Erythroblast (primary cell): ENCODE measurements around the gene OMA1.
A peak's percentile ranks its signal among the peaks of the same experiment; 100 is the strongest.
"Not testable (repeated sequence)": the region's sequence is repeated elsewhere in the genome, so short reads cannot be mapped to it uniquely, and the experiment has no call there.

ENCODE experiments used
- DNase-seq, 2 experiments: peaks; one replicate each; lab custom pipeline; 2025; lab: John Stamatoyannopoulos, UW
- GATA1 ChIP-seq: IDR thresholded peaks from 2 replicates; pipeline ENCODE4 v1.6.1; 2011; ENCODE audit warnings: low read depth, mild to moderate bottlenecking, control low read depth, low read length, moderate library complexity
- POLR2A ChIP-seq: IDR thresholded peaks from 2 replicates; pipeline ENCODE4 v1.6.1; 2011; ENCODE audit warnings: mild to moderate bottlenecking, low read length

OMA1 gene

GRCh38 chr1:58566339-58566738 is 19.8 kb upstream of the OMA1 start:
- TF ChIP-seq GATA1 = no peak
- TF ChIP-seq POLR2A = no peak
- DNase-seq = no peak

GRCh38 chr1:58563715-58564114 is 17.2 kb upstream of the OMA1 start:
- DNase-seq = not testable (repeated sequence)

DNA sequence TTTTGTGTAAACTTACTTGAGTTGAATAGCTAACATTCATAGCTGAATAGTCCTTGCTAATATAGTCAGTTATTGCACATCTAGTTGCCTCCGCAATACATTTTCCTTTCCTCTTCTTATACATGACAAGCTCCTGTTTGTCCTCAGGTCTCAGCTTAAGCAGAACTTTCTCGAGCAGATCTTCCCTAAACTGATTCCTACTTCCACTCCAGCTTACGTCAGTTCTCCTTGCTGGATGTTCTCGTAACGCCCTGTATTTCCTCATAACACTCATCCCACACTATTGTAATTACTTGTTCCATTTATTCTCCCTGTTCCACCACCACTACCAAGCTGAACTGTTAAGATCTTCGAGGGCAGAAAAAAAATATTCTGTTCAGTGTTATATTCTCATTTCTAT is 15.1 kb upstream of the OMA1 start:
- DNase-seq = no peak
- TF ChIP-seq POLR2A (no peak), GATA1 (no peak)

GRCh38 chr1:58555393-58555792 is 8.9 kb upstream of the OMA1 start:
- TF ChIP-seq POLR2A (no peak), GATA1 (no peak)
- DNase-seq = no peak

DNA sequence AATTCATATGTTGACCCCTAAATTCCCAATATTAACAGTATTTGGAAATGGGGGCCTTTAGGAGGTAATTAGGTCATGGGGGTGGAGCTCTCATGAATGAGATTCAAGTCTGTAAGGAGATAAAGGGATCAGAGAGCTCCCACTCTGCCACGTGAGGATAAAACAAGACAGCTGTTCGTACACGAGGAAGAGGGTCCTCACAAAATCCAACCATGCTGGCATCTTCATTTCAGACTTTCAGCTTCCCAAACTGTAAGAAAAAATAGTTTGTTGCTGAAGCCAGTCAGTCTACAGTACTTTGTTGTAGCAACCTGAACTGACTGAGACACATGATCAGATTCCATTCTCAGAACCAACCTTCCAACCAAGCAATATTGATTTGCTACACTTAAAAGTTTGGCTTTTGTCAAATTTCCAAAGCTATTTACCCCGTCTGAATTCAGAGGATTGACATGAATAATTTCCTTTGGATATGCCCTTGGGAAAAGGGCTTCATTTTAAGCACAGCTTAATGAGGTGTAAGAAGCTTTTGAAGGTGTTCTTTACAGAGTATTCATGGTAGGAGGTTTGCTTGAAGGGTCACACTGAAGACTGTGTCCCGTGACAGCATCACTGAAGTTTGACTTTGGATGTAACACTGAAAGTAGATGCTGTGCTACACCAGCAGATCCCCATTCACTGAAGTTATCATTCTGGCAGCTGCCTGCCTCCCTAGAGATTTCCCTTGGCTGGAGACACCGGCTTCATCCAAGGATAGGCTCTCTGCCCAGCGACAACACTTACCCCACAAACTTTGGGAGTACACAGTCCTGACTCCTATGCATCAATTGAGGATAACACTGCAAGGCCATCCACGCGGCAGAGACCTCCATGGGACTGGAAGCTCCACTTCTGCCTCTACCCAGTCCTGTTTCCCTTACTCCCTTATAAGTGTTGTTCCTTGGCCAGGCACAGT is 4.9 kb upstream of the OMA1 start:
- no peak for DNase-seq
- TF ChIP-seq POLR2A = no peak
- TF ChIP-seq GATA1 = no peak

- DNase-seq = peak; percentile 13 to 57
These were observed 2.8 kb upstream of the OMA1 start for GRCh38 chr1:58549291-58549690.

GRCh38 chr1:58548371-58548770 is 1.8 kb upstream of the OMA1 start:
- no peak for TF ChIP-seq GATA1
- no peak for TF ChIP-seq POLR2A
- DNase-seq = no peak

DNA sequence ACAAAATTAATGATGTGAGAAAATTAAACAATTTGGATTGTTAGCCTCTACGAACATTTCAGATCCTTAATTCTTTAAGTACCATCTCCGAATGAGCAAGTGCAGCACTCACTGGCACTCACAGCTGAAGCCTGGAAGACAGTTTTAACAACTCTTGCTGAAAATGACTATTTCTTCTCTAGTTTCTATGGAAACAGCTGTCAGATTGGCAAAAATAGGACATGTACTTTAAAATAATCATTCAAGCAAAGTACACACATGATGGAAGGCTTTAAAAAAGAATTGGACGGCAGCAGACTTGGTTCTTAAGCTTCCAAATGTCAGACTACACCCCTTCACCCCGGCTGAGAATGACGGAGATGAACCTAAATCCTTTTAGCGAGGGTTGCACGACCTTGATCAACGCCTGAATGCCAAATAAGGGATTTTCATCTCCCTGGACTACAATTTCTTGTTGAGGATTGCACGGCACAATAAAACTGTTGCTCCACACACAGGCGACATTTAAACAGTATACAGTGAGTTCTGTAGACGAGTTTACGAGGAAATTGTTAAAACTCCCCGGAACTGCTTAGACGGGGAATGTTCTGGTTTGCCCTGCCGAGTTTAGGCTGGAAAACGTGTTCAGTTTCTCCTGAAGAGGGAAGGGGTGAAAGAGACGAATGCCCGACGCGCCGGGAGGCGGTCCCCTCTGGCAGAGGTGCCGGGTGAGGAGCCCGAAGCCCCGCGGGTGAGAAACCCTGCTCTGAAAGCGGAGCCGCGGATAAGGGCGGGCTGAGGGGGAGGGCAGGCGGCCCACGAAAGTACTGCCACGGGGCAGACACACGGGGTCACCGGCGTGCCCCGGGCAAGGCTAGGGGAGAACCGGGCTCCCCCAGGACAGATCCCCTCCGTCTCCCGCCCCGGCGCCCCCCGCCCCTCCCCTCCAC is 671 bp downstream of the OMA1 start:
- DNase-seq = peak; percentile 83 to 87
- TF ChIP-seq POLR2A (no peak), GATA1 (no peak)

- DNase-seq = no peak
- TF ChIP-seq GATA1 (no peak), POLR2A (no peak)
These were observed 3.3 kb downstream of the OMA1 start for GRCh38 chr1:58543260-58543659.

- DNase-seq = no peak
- TF ChIP-seq GATA1 (no peak), POLR2A (no peak)
These were observed 7.0 kb downstream of the OMA1 start for GRCh38 chr1:58539553-58539952.

GRCh38 chr1:58538821-58539220 is 7.7 kb downstream of the OMA1 start:
- no peak for DNase-seq
- no peak for TF ChIP-seq GATA1
- TF ChIP-seq POLR2A = no peak

DNA sequence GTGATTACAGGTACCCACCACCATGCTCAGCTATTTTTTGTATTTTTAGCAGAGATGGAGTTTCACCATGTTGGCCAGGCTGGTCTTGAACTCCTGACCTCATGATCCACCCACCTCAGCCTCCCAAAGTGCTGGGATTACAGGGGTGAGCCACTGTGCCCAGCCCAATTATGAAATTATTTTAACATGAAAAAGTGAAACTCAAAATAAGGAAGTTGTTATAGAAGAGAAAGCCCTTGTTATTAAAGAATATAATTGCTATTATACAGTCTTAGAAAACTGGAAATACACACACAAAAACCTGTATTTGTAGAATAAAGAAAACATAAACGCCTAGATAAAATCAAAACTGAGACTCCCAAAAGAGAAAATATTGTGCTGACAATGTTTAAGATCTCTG is 14.7 kb downstream of the OMA1 start:
- DNase-seq = not testable (repeated sequence)

DNA sequence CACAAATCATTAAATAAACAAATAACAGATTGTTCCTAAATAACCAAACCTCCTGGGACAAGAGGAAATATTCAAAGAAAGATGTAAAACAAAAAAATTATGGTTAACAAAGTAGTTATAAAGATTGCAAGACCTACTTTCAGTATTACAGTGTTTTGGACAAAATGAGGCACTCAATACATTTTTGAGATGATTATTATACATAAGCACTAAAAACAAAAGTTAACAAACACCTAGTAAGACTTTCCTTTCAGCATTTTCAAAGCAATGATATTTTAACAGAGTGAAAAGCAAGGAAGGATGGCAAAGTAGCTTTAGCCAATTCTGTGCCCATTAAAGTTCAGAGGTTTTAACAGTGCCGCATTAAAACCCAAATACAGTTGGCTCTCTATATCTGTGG is 17.2 kb downstream of the OMA1 start:
- TF ChIP-seq POLR2A (no peak), GATA1 (no peak)
- DNase-seq = no peak

- no peak for TF ChIP-seq GATA1
- no peak for TF ChIP-seq POLR2A
- no peak for DNase-seq
These were observed 18.0 kb downstream of the OMA1 start for GRCh38 chr1:58528518-58528917.
